GM23338 (cell line): ENCODE results near the gene MCTP1.

Source experiments
- CTCF ChIP-seq, 2 experiments: fragments of 200-600 bp in 1 of 2; sonication (generic) in 1 of 2; conservative IDR thresholded peaks; 2 replicates each; pipeline versions ENCODE4 v1.5.1 to v1.6.1; 2016 to 2017; ENCODE audit warnings: antibody characterized with exemption in 2 of 2, low read depth in 2 of 2, mild to moderate bottlenecking in 2 of 2, moderate library complexity in 1 of 2
- EZH2 ChIP-seq: fragments of 200-600 bp; sonication (generic); IDR thresholded peaks from one replicate; pipeline ENCODE4 v1.8.0; 2017; ENCODE audit warnings: antibody characterized with exemption, mild to moderate bottlenecking, low read depth; ENCODE audit not compliant: unreplicated experiment
- EZH2phosphoT487 ChIP-seq: fragments of 200-600 bp; sonication (generic); IDR thresholded peaks from one replicate; pipeline ENCODE4 v1.8.1; 2018; ENCODE audit warnings: antibody characterized with exemption; ENCODE audit not compliant: unreplicated experiment

- TF ChIP-seq CTCF (conservative IDR thresholded peaks at IDR 0.05; ENCODE audit: low read depth in 2 of 2), result no peak
- no peak for TF ChIP-seq EZH2phosphoT487
- TF ChIP-seq EZH2, result no peak
These were observed 575.6 kb downstream of the MCTP1 start for GRCh38 chr5:94709277-94709676.
